Liver (tissue), 9 donors: ENCODE measurements around the gene KAZN. TPM values are rescaled to one million over a fixed set of nuclear protein-coding genes. Genes with fewer than 3 reads are reported as not detected.

Source experiments
- DNase-seq: peaks from one replicate; pipeline ENCODE4 v3.0.0-alpha.2; 2017; ENCODE audit warnings: low spot score
- H3K27ac ChIP-seq, 2 donors: one replicate each; pipeline ENCODE4 v1.7.0; 2013; ENCODE audit warnings: inconsistent platforms in 2 of 2, low read length in 2 of 2, control low read depth in 1 of 2, low read depth in 1 of 2, mild to moderate bottlenecking in 1 of 2
- H3K27me3 ChIP-seq, 4 donors: one replicate each; pipeline versions ENCODE4 v1.6.1 to v1.7.0; 2013; ENCODE audit warnings: low read length in 3 of 4, inconsistent platforms in 1 of 4, mild to moderate bottlenecking in 1 of 4, moderate library complexity in 1 of 4; ENCODE audit not compliant: control insufficient read depth in 4 of 4, insufficient read depth in 4 of 4
- H3K36me3 ChIP-seq, 4 donors: one replicate each; pipeline versions ENCODE4 v1.6.1 to v1.7.0; 2013; ENCODE audit warnings: low read length in 3 of 4, mild to moderate bottlenecking in 3 of 4, low read depth in 1 of 4, moderate library complexity in 1 of 4; ENCODE audit not compliant: control insufficient read depth in 4 of 4, insufficient read depth in 3 of 4
- H3K4me1 ChIP-seq, 4 donors: one replicate each; pipeline versions ENCODE4 v1.6.1 to v1.7.0; 2013; ENCODE audit warnings: low read length in 3 of 4, mild to moderate bottlenecking in 3 of 4, moderate library complexity in 1 of 4; ENCODE audit not compliant: control insufficient read depth in 4 of 4, insufficient read depth in 4 of 4
- H3K4me3 ChIP-seq, 3 donors: one replicate each; pipeline versions ENCODE4 v1.6.1 to v1.7.0; 2013; ENCODE audit warnings: low read length in 3 of 3, control low read depth in 1 of 3, low read depth in 1 of 3, mild to moderate bottlenecking in 1 of 3
- H3K9ac ChIP-seq, 2 donors: one replicate each; pipeline ENCODE4 v1.7.0; 2013; ENCODE audit warnings: low read length in 2 of 2, mild to moderate bottlenecking in 2 of 2, moderate library complexity in 2 of 2, control low read depth in 1 of 2, low read depth in 1 of 2
- H3K9me3 ChIP-seq, 4 donors: one replicate each; pipeline versions ENCODE4 v1.6.1 to v1.7.0; 2013; ENCODE audit warnings: low read length in 3 of 4; ENCODE audit not compliant: control insufficient read depth in 4 of 4
- ATF3 ChIP-seq: IDR thresholded peaks from 2 replicates; pipeline ENCODE4 v1.6.1; 2016; ENCODE audit warnings: antibody characterized with exemption
- CTCF ChIP-seq: fragments of 150-350 bp; IDR thresholded peaks from 2 replicates; pipeline ENCODE4 v1.5.1; 2017; ENCODE audit warnings: improper control_type of control experiment, low read depth, low read length; ENCODE audit not compliant: missing input control
- EGR1 ChIP-seq, 2 donors: IDR thresholded peaks; 2 replicates each; pipeline ENCODE4 v1.6.1; 2016 to 2018; ENCODE audit warnings: antibody characterized with exemption in 2 of 2, low read depth in 2 of 2
- GABPA ChIP-seq, 2 donors: IDR thresholded peaks in 1 of 2; conservative IDR thresholded peaks in 1 of 2; 2 replicates each; pipeline ENCODE4 v1.6.1; 2016; ENCODE audit warnings: antibody characterized with exemption in 2 of 2, mild to moderate bottlenecking in 1 of 2, moderate library complexity in 1 of 2
- HNF4A ChIP-seq, 2 donors: conservative IDR thresholded peaks; 2 replicates each; pipeline ENCODE4 v1.6.1; 2016; ENCODE audit warnings: antibody characterized with exemption in 2 of 2, mild to moderate bottlenecking in 2 of 2
- JUND ChIP-seq, 2 donors: IDR thresholded peaks; 2 replicates each; pipeline ENCODE4 v1.6.1; 2016; ENCODE audit warnings: antibody characterized with exemption in 2 of 2
- MAX ChIP-seq: IDR thresholded peaks from 2 replicates; pipeline ENCODE4 v1.6.1; 2016; ENCODE audit warnings: antibody characterized with exemption
- NR2F2 ChIP-seq: IDR thresholded peaks from 2 replicates; pipeline ENCODE4 v1.6.1; 2016; ENCODE audit warnings: antibody characterized with exemption
- RAD21 ChIP-seq, 2 donors: IDR thresholded peaks; 2 replicates each; pipeline ENCODE4 v1.6.1; 2016; ENCODE audit warnings: antibody characterized with exemption in 2 of 2, mild to moderate bottlenecking in 2 of 2
- REST ChIP-seq: IDR thresholded peaks from 2 replicates; pipeline ENCODE4 v1.6.1; 2016; ENCODE audit warnings: antibody characterized with exemption, mild to moderate bottlenecking
- RXRA ChIP-seq, 2 donors: IDR thresholded peaks; 2 replicates each; pipeline ENCODE4 v1.6.1; 2017 to 2018; ENCODE audit warnings: antibody characterized with exemption in 2 of 2, mild to moderate bottlenecking in 1 of 2
- SP1 ChIP-seq: IDR thresholded peaks from 2 replicates; pipeline ENCODE4 v1.6.1; 2018; ENCODE audit warnings: antibody characterized with exemption, mild to moderate bottlenecking
- TAF1 ChIP-seq: conservative IDR thresholded peaks from 2 replicates; pipeline ENCODE4 v1.6.1; 2016; ENCODE audit warnings: antibody characterized with exemption, mild to moderate bottlenecking
- YY1 ChIP-seq: IDR thresholded peaks from 2 replicates; pipeline ENCODE4 v1.6.1; 2016; ENCODE audit warnings: antibody characterized with exemption, mild to moderate bottlenecking
- ZBTB33 ChIP-seq: IDR thresholded peaks from 2 replicates; pipeline ENCODE4 v1.6.1; 2016; ENCODE audit warnings: antibody characterized with exemption
- WGBS: extraction: QIAGEN DNeasy Blood & Tissue Kit; methylation state at CpG from one replicate; pipeline ENCODE4 v1.1.7; 2013; 5-methylcytosine and 5-hydroxymethylcytosine counted together
- polyA plus RNA-seq, 2 donors: library from polyadenylated mRNA; stranded (reverse) in 1 of 2; unstranded in 1 of 2; fragments of 200-250 nt in 1 of 2; fragments of >200 nt in 1 of 2; fragmentation: Nextera tagmentation in 1 of 2; extraction: Ambion mirVana in 1 of 2; gene quantifications; one replicate each; pipeline versions ENCODE4 v1.2.1 to v1.2.3, GENCODE V29; 2013 to 2015
- total RNA-seq, 2 donors: library from RNA; depleted of rRNA; stranded (reverse); fragments of >200 nt; gene quantifications; one replicate each; pipeline ENCODE4 v1.2.3, GENCODE V29; 2014
- donor health status: healthy.
- donor health status: healthy.
- donor health status: healthy.
- donor health status: healthy.
- donor health status: healthy.

Gene KAZN
- total and polyA plus RNA-seq, 4 donors: 1.9 to 6.9 (median 2.4) TPM

- WGBS: 88% methylated on average over 16 of the region's 16 CpGs
- H3K4me1 ChIP-seq: no peaks in the 10 kb centered on the region
- TF ChIP-seq JUND (IDR thresholded peaks at IDR 0.05) (no peak), EGR1 (IDR thresholded peaks at IDR 0.05; ENCODE audit: low read depth in 2 of 2) (no peak), SP1 (no peak), TAF1 (no peak), CTCF (no peak), RXRA (IDR thresholded peaks at IDR 0.05) (no peak), GABPA (IDR thresholded peaks at IDR 0.05 in 1 of 2, conservative IDR thresholded peaks at IDR 0.05 in 1 of 2) (no peak), ZBTB33 (no peak), MAX (no peak), HNF4A (conservative IDR thresholded peaks at IDR 0.05) (no peak), REST (no peak), NR2F2 (no peak), YY1 (no peak), ATF3 (no peak), RAD21 (IDR thresholded peaks at IDR 0.05) (no peak)
- H3K36me3 ChIP-seq: no peaks in the 10 kb centered on the region
- no peak overlapping the region for H3K27ac ChIP-seq
- H3K9ac ChIP-seq: no peak overlapping the region
- no peak overlapping the region for H3K4me3 ChIP-seq
- no peaks in the 10 kb centered on the region for H3K9me3 ChIP-seq
- H3K27me3 ChIP-seq: no peaks in the 10 kb centered on the region
- DNase-seq: no peak
Observed at GRCh38 chr1:14784790-14785773, 186.6 kb downstream of the KAZN start.
